B cell (primary cell): ENCODE results near the gene KCNAB3. TPM values are rescaled to one million over a fixed set of nuclear protein-coding genes. Genes with fewer than 3 reads are reported as not detected.

Experiments
- ATAC-seq: fragments of 200-7000 bp; cut with Tn5 transposase; one replicate; pipeline ENCODE4 v1.10.0; 2021; ENCODE audit warnings: low read depth, mild to moderate bottlenecking, moderate number of reproducible peaks, moderate library complexity
- CTCF ChIA-PET: fragments of 350-600 bp; sonication (Branson Sonifier 250); formaldehyde crosslinking; loops from one replicate; lab custom pipeline; 2021; ENCODE audit warnings: antibody characterized with exemption, inconsistent platforms; lab: Charles Lee
- POLR2A ChIA-PET: fragments of 350-600 bp; sonication (Branson Sonifier 250); formaldehyde crosslinking; loops from one replicate; lab custom pipeline; 2021; ENCODE audit warnings: antibody characterized with exemption; lab: Charles Lee
- DNase-seq: peaks from one replicate; pipeline ENCODE4 v3.0.0; 2013
- H2AFZ ChIP-seq: 2 replicates; pipeline ENCODE4 v1.6.1; 2012; ENCODE audit warnings: mild to moderate bottlenecking, low read depth, low read length; ENCODE audit not compliant: insufficient read depth, poor library complexity, severe bottlenecking
- H3K27ac ChIP-seq, 2 donors: 1 replicate in 1 of 2; 2 replicates in 1 of 2; pipeline ENCODE4 v1.5.1; 2012 to 2013; ENCODE audit warnings: low read length in 2 of 2, mild to moderate bottlenecking in 2 of 2, moderate library complexity in 1 of 2
- H3K27me3 ChIP-seq, 4 experiments: fragments of 200-600 bp in 1 of 4; sonication (generic) in 1 of 4; replicated peaks in 1 of 4; 1 replicate in 2 of 4; 2 replicates in 2 of 4; pipeline versions ENCODE4 v1.6.1 to v1.7.0; 2013 to 2016; ENCODE audit warnings: low read length in 3 of 4, mild to moderate bottlenecking in 2 of 4, mixed read lengths in 1 of 4, moderate library complexity in 1 of 4; ENCODE audit not compliant: insufficient read depth in 4 of 4, control insufficient read depth in 3 of 4; ENCODE audit errors: control extremely low read depth in 1 of 4
- H3K36me3 ChIP-seq, 2 experiments: replicated peaks in 1 of 2; 1 replicate in 1 of 2; 2 replicates in 1 of 2; pipeline versions ENCODE4 v1.6.1 to v1.7.1; 2013; ENCODE audit warnings: low read length in 1 of 2; ENCODE audit not compliant: insufficient read depth in 2 of 2, control insufficient read depth in 1 of 2; ENCODE audit errors: control extremely low read depth in 1 of 2, extremely low read depth in 1 of 2
- H3K4me1 ChIP-seq, 2 donors: fragments of 200-600 bp in 1 of 2; sonication (generic) in 1 of 2; 1 replicate in 1 of 2; 2 replicates in 1 of 2; pipeline versions ENCODE4 v1.5.1 to v1.6.1; 2013 to 2017; ENCODE audit warnings: low read length in 2 of 2; ENCODE audit not compliant: control insufficient read depth in 2 of 2, insufficient read depth in 2 of 2
- H3K4me2 ChIP-seq: replicated peaks from 2 replicates; pipeline ENCODE3; 2012; ENCODE audit warnings: mild to moderate bottlenecking, low read depth, low read length; ENCODE audit not compliant: poor library complexity, severe bottlenecking
- H3K4me3 ChIP-seq, 5 experiments: fragments of 200-600 bp in 1 of 5; sonication (generic) in 1 of 5; 1 replicate in 3 of 5; 2 replicates in 2 of 5; pipeline versions ENCODE4 v1.5.1 to v1.7.0; 2011 to 2016; ENCODE audit warnings: low read length in 4 of 5, mild to moderate bottlenecking in 4 of 5, low read depth in 2 of 5, control low read depth in 1 of 5, moderate library complexity in 1 of 5; ENCODE audit not compliant: insufficient read depth in 1 of 5; ENCODE audit errors: control extremely low read depth in 1 of 5, extremely low read depth in 1 of 5
- H3K79me2 ChIP-seq: fragments of 200-600 bp; sonication (generic); one replicate; pipeline ENCODE4 v1.6.0; 2016; ENCODE audit warnings: low read length; ENCODE audit not compliant: control insufficient read depth, insufficient read depth
- H3K9ac ChIP-seq: fragments of 200-600 bp; sonication (generic); 2 replicates; pipeline ENCODE4 v1.6.1; 2017; ENCODE audit warnings: mild to moderate bottlenecking, low read length, moderate library complexity
- H3K9me3 ChIP-seq, 3 donors: one replicate each; pipeline versions ENCODE4 v1.6.1 to v1.7.1; 2013; ENCODE audit warnings: low read length in 2 of 3; ENCODE audit not compliant: control insufficient read depth in 2 of 3, insufficient read depth in 1 of 3; ENCODE audit errors: control extremely low read depth in 1 of 3
- H4K20me1 ChIP-seq: 2 replicates; pipeline ENCODE4 v1.6.0; 2012; ENCODE audit warnings: mild to moderate bottlenecking, low read length; ENCODE audit not compliant: insufficient read depth, control insufficient read depth, poor library complexity, severe bottlenecking
- H3K27ac Mint-ChIP-seq: one replicate; pipeline ENCODE4 v1.8.0; 2021; ENCODE audit warnings: mixed read lengths
- H3K27me3 Mint-ChIP-seq: one replicate; pipeline ENCODE4 v1.8.0; 2021; ENCODE audit warnings: mixed read lengths
- H3K4me1 Mint-ChIP-seq: one replicate; pipeline ENCODE4 v1.8.0; 2021; ENCODE audit warnings: mixed read lengths
- H3K4me3 Mint-ChIP-seq: one replicate; pipeline ENCODE4 v1.8.0; 2021; ENCODE audit warnings: mixed read lengths
- H3K9me3 Mint-ChIP-seq: one replicate; pipeline ENCODE4 v1.8.0; 2022; ENCODE audit warnings: mixed read lengths; ENCODE audit not compliant: insufficient read depth
- EZH2 ChIP-seq: IDR thresholded peaks from 2 replicates; pipeline ENCODE4 v1.6.1; 2012; ENCODE audit warnings: borderline replicate concordance, low read depth, mild to moderate bottlenecking, moderate library complexity, low read length; ENCODE audit not compliant: insufficient read depth, poor library complexity, severe bottlenecking
- WGBS: methylation state at CpG from one replicate; pipeline ENCODE4 v1.1.5; 2013; ENCODE audit warnings: missing lambda C conversion rate; ENCODE audit not compliant: insufficient coverage; 5-methylcytosine and 5-hydroxymethylcytosine counted together
- intact Hi-C: fragments of 100-400 bp; cut with micrococcal nuclease; formaldehyde crosslinking; loops from one replicate; pipeline ENCODE4 v1.10.0; 2022
- polyA plus RNA-seq: library from polyadenylated mRNA; depleted of rRNA; stranded (reverse); fragments of >200 nt; gene quantifications from 2 replicates; pipeline ENCODE4 v1.2.3, GENCODE V29; 2012
- total RNA-seq, 2 donors: library from RNA; stranded (reverse); fragments of 120-200 nt in 1 of 2; gene quantifications; 1 replicate in 1 of 2; 2 replicates in 1 of 2; pipeline versions ENCODE4 v1.2.3 to v1.2.4, GENCODE V29; 2013 to 2022
- TF ChIP-seq, protein P1 (sequence below): fragments of 200-600 bp; IDR thresholded peaks from one replicate; pipeline ENCODE4 v1.8.0; 2022; ENCODE audit warnings: antibody characterized with exemption, mild to moderate bottlenecking

KCNAB3 gene
- total and polyA plus RNA-seq, 2 donors (not counting 1 experiment from before 2014, with no cell fraction given), result 11.4 to 16.3 TPM

- ATAC-seq (no peak), DNase-seq (no peak)
- H4K20me1 ChIP-seq, result peaks cover 4% of the 10 kb centered on the region
- H3K4me2 ChIP-seq, result peak overlapping the region; percentile 99
- Mint-ChIP-seq H3K4me3 (peak overlapping the region; percentile 95), H3K9me3 (no peaks in the 10 kb centered on the region), H3K27ac (peak overlapping the region; percentile 95), H3K4me1 (peaks cover 44% of the 10 kb centered on the region), H3K27me3 (no peaks in the 10 kb centered on the region)
- WGBS, result 56% methylated on average over 12 of the region's 20 CpGs
- peak overlapping the region; percentile 77 to 88 for H3K27ac ChIP-seq
- H3K79me2 ChIP-seq, result peaks cover 35% of the 10 kb centered on the region
- POLR2A ChIA-PET, result interaction anchor here (0.5 to 2.5 kb wide), 10 partner anchors 15 to 317 kb away, joined by 3 to 21 read pairs (median 4); partner anchors contain the start of genes CTC1, CYB5D1, NAA38 and PER1
- TF ChIP-seq EZH2, result no peak
- TF ChIP-seq, protein P1, sequence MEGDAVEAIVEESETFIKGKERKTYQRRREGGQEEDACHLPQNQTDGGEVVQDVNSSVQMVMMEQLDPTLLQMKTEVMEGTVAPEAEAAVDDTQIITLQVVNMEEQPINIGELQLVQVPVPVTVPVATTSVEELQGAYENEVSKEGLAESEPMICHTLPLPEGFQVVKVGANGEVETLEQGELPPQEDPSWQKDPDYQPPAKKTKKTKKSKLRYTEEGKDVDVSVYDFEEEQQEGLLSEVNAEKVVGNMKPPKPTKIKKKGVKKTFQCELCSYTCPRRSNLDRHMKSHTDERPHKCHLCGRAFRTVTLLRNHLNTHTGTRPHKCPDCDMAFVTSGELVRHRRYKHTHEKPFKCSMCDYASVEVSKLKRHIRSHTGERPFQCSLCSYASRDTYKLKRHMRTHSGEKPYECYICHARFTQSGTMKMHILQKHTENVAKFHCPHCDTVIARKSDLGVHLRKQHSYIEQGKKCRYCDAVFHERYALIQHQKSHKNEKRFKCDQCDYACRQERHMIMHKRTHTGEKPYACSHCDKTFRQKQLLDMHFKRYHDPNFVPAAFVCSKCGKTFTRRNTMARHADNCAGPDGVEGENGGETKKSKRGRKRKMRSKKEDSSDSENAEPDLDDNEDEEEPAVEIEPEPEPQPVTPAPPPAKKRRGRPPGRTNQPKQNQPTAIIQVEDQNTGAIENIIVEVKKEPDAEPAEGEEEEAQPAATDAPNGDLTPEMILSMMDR, result no peak
- H3K9me3 ChIP-seq, result no peaks in the 10 kb centered on the region
- no peaks in the 10 kb centered on the region for H3K27me3 ChIP-seq
- peaks cover 3 to 15% of the 10 kb centered on the region in 2 experiments for H3K36me3 ChIP-seq
- CTCF ChIA-PET, result interaction anchor here (0.8 to 6.6 kb wide), 9 partner anchors 11 to 292 kb away, joined by 3 to 48 read pairs (median 3); partner anchors contain the start of gene RNF227
- H2AFZ ChIP-seq, result peak overlapping the region; percentile 95
- intact Hi-C loops, result loop anchor here (5.0 kb wide), 2 partner anchors 126 to 451 kb away; partner anchors contain the start of gene RPL26
- H3K9ac ChIP-seq, result peak overlapping the region; percentile 93
- H3K4me1 ChIP-seq, result peaks cover 18 to 33% of the 10 kb centered on the region in 2 donors
- H3K4me3 ChIP-seq, result peak overlapping the region; percentile 75 to 98 (median 86)
Measured at GRCh38 chr17:7930841-7931631, 1.4 kb upstream of the KCNAB3 start.

- Mint-ChIP-seq H3K27me3 (no peaks in the 10 kb centered on the region), H3K4me1 (peaks cover 37% of the 10 kb centered on the region), H3K9me3 (no peaks in the 10 kb centered on the region), H3K27ac (no peak overlapping the region), H3K4me3 (no peak overlapping the region)
- WGBS, result 85% methylated on average over 3 of the region's 3 CpGs
- ChIA-PET CTCF (interaction anchor here (0.5 to 1.2 kb wide), 2 partner anchors 114 to 442 kb away, joined by 4 to 6 read pairs; no protein-coding TSS in a partner anchor), POLR2A (no interaction called here)
- DNase-seq (no peak), ATAC-seq (no peak)
- Histone ChIP-seq H3K79me2 (peaks cover 18% of the 10 kb centered on the region), H2AFZ (no peak overlapping the region), H3K27ac (no peak overlapping the region), H3K9ac (no peak overlapping the region), H3K36me3 (peaks cover 0 to 7% of the 10 kb centered on the region in 2 experiments), H3K4me2 (no peak overlapping the region), H3K27me3 (no peaks in the 10 kb centered on the region), H4K20me1 (peaks cover 4% of the 10 kb centered on the region), H3K4me3 (no peak overlapping the region), H3K9me3 (no peaks in the 10 kb centered on the region), H3K4me1 (peaks cover 9 to 34% of the 10 kb centered on the region in 2 donors)
- TF ChIP-seq, protein P1, result no peak
- TF ChIP-seq EZH2, result no peak
- intact Hi-C loops, result no loop called here
Measured at GRCh38 chr17:7927596-7927995, 2.1 kb downstream of the KCNAB3 start.
